Stomach (tissue), 4 donors: ENCODE data around the gene MGAM2.

Experiments
- CTCF ChIP-seq, 7 experiments: fragments of 450-650 bp in 4 of 7; fragments of 200-600 bp in 3 of 7; sonication (generic) in 3 of 7; IDR thresholded peaks; one replicate each; pipeline ENCODE4 v1.5.1; 2016 to 2019; ENCODE audit warnings: antibody characterized with exemption in 7 of 7, control low read depth in 2 of 7, mild to moderate bottlenecking in 1 of 7
- EP300 ChIP-seq: sonication (generic); formaldehyde crosslinking; IDR thresholded peaks from one replicate; pipeline ENCODE4 v1.6.1; 2017; ENCODE audit warnings: antibody characterized with exemption
- POLR2A ChIP-seq, 4 donors: fragments of 450-650 bp; IDR thresholded peaks; one replicate each; pipeline ENCODE4 v1.6.1; 2016; ENCODE audit warnings: antibody characterized with exemption in 4 of 4, control low read depth in 2 of 4, mild to moderate bottlenecking in 1 of 4, moderate library complexity in 1 of 4
- POLR2AphosphoS5 ChIP-seq, 3 donors: sonication (generic); formaldehyde crosslinking; IDR thresholded peaks; one replicate each; pipeline ENCODE4 v1.6.1; 2016; ENCODE audit warnings: antibody characterized with exemption in 3 of 3

DNA sequence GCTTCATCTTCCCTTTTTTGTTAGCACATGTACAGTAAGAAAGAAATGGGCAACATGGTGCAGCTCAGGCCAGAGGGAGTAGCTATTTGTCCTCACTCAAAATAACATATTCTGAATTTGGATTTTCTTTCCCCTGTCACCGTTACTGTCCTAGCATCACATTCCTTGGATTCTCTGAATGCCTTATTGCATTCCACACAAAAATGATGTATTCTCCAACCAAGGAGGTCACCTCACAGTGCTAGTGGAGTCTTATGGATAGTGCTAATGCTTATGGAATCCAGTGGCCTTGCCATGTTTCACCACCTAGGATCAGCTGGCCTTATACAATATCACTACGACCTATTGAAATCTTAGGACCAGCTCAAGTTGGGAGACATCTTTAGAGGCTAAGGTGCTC is 139.2 kb downstream of the MGAM2 start:
- TF ChIP-seq CTCF (IDR thresholded peaks at IDR 0.05) (no peak), POLR2AphosphoS5 (IDR thresholded peaks at IDR 0.05) (no peak), EP300 (no peak), POLR2A (IDR thresholded peaks at IDR 0.05) (no peak)
